GM21390 (cell line): ENCODE measurements around the gene ZYX.

Experiments used
- ATAC-seq: cut with Tn5 transposase; IDR thresholded peaks from one replicate; pipeline ENCODE4 v1.9.1; 2021; ENCODE audit not compliant: unreplicated experiment

The ZYX gene

GRCh38 chr7:143380646-143381426 is at the start of gene ZYX:
Gene ZYX (plus strand): TSS chr7:143381345. CDS start chr7:143381572, 227 bp downstream.
- peak; percentile 74 for ATAC-seq

- no peak for ATAC-seq
These were observed 46.9 kb upstream of the ZYX start for GRCh38 chr7:143334244-143334643.

GRCh38 chr7:143337216-143337615 is 43.9 kb upstream of the ZYX start:
- ATAC-seq: no peak

- ATAC-seq: no peak
These were observed 39.3 kb upstream of the ZYX start for GRCh38 chr7:143341842-143342241.

GRCh38 chr7:143343596-143343995 is 37.5 kb upstream of the ZYX start:
- no peak for ATAC-seq

GRCh38 chr7:143345428-143345900 is 35.7 kb upstream of the ZYX start:
- peak; percentile 94 for ATAC-seq

- no peak for ATAC-seq
These were observed 35.1 kb upstream of the ZYX start for GRCh38 chr7:143346018-143346417.

GRCh38 chr7:143347950-143348349 is 33.2 kb upstream of the ZYX start:
- no peak for ATAC-seq

GRCh38 chr7:143351060-143351459 is 30.1 kb upstream of the ZYX start:
- ATAC-seq: no peak

- no peak for ATAC-seq
These were observed 29.6 kb upstream of the ZYX start for GRCh38 chr7:143351574-143351973.

- ATAC-seq: no peak
These were observed 28.6 kb upstream of the ZYX start for GRCh38 chr7:143352531-143353002.

- no peak for ATAC-seq
These were observed 26.8 kb upstream of the ZYX start for GRCh38 chr7:143354376-143354775.

GRCh38 chr7:143354965-143355364 is 26.2 kb upstream of the ZYX start:
- no peak for ATAC-seq

GRCh38 chr7:143355450-143356385 is 25.4 kb upstream of the ZYX start:
- no peak for ATAC-seq

- ATAC-seq: no peak
These were observed 24.6 kb upstream of the ZYX start for GRCh38 chr7:143356414-143357050.

- no peak for ATAC-seq
These were observed 22.5 kb upstream of the ZYX start for GRCh38 chr7:143358626-143359025.

- ATAC-seq: no peak
These were observed 21.3 kb upstream of the ZYX start for GRCh38 chr7:143359771-143360353.

GRCh38 chr7:143360788-143361551 is 20.2 kb upstream of the ZYX start:
- ATAC-seq: no peak

GRCh38 chr7:143361552-143362130 is 19.5 kb upstream of the ZYX start:
- ATAC-seq: no peak
